Measurements from ENCODE around the gene CNOT6L.

The CNOT6L gene

DNA sequence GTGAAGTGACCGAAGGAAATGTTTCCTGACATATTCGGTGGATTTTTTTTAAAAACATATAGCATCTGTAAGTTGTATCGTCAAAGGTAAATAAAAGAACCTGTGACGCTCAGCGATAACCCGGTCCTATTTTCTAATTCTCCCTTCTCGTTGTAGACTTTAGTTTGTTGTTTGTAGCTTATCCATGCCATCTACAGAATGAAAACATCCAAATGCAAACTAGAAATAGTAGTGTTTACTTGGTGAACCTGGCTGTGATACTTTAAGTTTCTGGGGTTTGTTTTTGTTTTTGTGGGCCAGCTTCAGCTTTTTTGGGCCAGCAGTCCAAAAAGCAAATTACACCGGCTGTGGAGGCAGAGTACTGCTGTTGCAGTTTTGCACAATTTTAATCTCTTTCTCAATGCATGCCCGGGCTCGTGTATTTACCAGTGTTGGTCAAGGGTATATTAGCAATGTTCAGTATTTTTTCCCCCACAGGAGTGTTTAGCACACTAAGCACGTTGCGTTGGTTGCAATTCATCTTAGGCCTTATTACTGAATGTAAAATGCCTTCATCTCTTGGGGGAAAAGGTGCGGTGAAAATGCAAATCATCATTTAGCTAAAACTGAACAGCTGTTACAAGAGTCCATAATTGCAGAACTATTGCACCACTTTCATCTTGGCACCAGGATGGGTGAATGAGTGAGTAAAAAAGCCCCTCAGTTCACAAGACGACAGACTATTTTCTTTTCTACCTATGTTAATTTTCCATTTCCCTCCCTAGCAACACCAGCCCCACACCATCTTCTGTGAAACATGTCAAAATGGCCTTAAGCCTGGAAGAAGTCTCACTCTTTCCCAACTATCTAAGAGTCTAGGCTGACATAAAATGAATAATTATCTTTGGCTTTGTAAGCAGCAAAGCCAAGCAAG, 1.7 kb upstream of the CNOT6L start:
- DNase-seq (ENCODE audit: low spot score): peak; percentile 50

DNA sequence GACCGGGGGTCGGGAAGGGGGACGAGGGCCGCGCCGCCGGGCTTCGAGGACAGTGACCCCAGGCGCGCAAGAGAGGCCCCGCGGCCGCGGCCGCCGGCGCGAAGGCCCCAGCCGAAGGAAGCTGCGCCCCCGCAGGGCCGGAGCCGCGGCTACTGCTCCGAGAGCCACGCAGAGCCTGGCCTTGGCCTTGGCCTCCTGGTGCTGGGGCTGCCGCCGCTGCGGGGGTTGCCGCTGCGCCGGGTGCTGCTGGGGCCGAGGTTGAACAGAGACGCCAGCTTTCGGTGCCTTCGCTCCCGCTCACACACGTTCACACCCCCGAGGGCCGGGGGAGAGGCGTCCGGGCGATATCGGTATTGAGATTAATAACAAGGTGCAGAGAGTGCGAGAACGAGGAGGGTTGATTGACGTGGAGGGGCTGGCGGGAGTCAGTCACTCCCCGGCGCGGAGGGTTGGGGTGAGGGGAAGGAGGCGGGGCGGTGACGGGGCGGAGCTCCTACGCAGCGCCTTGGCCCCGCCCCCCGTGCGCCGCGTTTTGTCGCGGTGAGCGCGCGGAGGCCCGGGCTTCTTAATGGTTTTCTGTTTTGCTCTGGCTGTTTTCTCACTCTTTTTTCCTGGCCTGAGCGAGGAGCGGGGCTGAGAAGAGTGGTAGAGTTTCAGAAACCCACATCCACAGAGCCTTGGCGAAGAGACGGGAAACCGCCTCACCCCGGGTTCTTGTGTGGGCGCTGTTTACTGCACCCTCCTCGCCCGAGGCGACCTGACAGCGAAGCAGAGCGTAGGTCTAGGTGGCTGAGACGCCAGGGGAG, 878 bp upstream of the CNOT6L start:
- DNase-seq (ENCODE audit: low spot score): peak; percentile 91

DNA sequence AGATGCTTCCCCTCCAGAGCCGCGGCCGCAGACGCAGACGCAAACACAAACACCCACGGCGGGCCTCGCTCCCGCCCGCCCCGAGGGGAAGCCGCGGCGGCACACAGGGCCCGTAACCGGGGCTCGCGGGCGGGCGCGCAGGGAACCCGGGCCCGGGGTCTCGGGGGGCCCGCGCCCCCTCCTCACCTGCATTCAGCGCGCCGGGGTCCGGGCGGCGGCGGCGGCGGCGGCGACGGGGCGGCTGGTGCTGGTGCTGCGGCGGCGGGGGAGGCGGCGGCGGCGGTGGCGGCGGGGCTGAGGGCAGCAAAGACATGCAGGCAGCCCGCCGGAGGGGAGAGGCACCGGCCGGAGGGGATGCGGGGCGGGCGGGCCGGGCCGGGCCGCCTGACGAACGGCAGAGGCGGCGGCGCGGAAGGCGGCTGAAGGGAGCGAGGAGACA, 255 bp upstream of the CNOT6L start:
- DNase-seq (ENCODE audit: low spot score): no peak

DNA sequence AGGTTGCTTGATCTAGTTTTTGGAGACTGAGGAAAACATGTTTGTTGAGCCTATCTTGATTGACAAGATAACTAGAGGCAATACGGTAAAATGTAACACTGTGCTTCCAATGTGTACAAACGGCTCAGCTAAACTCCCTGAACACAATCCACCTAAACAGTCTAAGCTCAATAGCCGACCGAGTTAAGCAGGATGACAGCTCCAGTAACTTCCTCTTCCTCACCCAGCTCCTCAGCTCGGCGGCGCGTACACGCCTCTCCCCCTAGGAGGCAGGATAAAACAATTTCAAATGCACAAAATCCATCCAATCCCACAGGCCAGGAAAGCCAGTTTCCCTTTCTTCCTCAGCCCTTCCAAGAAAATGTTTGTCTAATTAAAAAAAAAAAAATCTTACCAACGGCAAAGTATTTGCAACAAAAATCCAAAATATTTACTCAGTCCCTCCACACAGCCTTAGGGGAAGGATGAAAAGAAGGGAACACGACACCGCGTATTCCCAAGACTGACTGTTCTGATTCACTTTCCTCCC, 1.0 kb downstream of the CNOT6L start:
- DNase-seq (ENCODE audit: low spot score): peak; percentile 83

DNA sequence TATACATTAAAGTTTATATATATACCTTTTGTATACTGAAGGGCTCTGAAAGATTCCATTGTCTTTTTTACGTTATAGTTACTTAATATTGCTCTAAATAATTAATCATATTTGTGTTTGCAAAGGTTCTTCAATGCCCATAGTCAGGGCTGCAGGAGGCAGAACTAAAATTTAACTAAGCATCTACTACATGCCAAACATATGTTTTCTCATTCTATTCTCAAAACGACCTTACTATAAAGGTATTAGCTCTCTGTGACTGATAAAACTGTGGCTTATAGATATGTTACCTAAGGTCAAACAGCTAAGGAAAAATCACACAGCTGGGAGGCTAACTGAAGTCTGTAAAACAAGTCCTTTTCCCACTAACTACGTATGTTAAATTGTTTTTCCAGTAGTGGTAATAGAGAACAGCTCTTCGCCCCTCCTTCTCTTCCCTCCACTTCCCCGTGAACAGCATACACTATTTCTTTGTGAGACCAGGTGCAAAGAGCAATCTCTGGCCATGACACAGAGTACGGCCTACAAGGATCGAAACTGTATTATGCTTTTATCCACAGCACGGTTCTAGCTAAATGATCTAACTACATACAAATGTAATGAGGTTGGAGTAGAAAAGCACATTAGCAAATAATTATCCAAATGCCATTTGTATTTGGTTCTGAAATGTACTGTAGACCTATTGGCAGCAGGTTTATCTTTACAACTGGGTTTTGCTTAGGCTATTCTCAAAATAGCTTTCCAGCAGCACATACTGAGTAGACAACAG, 1.7 kb downstream of the CNOT6L start:
- peak; percentile 10 for DNase-seq (ENCODE audit: low spot score)

DNA sequence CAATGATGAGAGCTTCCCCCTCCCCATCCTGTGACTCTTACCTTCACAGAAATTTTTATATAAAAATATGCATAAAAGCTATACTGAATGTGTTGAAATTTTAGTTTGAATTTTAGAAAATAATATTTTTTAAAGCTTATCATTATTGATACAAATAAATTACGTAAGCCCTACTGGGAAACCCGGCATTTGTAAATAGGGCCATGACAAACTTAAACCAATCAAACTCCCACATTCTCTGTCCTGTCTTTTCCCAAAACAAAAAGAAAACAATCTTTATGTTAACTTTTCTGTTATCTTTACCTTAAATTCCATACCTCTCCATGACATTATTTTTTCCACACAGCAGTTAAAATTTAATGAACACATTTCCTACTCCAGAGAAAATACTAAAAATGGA, 2.6 kb downstream of the CNOT6L start:
- no peak for DNase-seq (ENCODE audit: low spot score)

DNA sequence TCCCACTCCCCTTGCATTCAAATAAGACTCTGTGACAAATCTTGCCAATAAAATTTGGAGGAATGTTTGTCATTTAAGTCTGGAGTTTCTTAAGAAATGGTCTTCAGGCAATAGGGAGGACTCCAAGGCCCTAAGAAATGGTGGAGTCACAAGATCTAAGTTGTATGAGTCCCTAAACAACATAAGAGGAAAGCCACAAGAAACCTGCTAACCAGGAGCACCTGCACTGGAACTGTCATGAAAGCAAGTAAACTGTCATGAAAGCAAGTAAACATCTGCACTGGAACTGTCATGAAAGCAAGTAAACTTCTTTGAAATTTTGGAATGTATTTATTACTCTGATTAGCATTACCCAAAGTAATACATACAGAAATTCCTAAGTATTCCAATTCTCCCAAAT, 3.5 kb downstream of the CNOT6L start:
- DNase-seq (ENCODE audit: low spot score): no peak

DNA sequence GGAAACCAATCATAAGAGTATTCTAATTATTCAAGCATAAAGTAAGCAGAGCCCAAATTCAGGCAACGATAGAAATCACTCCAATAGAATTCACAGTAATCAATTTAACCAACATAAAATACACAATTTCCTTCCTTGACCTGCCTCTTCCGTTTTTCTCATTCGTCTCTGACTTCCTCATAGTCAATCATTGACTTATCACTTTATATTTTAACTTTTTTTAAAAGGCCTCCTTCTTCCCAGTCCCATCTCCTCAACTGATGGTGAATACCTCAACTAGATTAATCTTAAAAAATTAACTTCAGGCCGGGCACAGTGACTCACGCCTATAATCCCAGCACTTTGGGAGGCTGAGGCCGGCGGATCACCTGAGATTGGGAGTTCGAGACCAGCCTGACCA, 13.3 kb downstream of the CNOT6L start:
- no peak for DNase-seq (ENCODE audit: low spot score)

DNA sequence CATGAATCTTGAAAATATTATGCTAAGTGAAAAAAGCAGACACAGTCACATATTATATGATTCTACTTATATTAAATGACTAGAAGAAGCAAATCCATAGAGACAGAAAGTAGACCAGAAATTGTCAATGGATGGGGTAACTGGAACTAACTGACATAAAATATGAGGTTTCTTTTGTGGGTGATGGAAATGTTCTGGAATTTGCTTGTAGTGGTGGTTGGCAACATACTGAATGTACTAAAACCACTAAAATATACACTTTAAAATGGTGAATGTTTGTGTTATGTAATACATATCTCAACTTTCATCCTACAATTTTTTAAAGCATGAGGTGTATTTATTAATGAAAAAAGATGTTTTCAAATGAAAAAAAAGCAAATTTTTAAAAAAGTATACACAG, 14.7 kb downstream of the CNOT6L start:
- no peak for DNase-seq (ENCODE audit: low spot score)

DNA sequence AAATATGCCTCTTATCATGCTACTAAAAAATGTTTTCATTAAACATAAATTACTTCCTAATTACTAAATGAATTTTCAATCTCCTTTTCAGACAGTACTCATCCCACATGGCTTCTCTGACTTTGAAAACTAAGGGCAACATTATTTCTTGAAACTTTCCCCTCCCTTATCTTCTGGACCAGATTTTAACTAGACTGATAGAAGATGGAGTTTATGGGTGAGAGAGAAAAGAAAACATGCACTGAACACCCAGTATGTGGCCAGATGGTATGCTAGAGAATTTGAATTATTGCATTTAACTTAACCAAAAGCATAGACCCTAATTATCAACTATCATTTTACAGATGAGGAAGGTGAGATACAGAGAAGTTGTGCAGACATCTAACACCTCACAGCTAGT, 16.8 kb downstream of the CNOT6L start:
- no peak for DNase-seq (ENCODE audit: low spot score)

DNA sequence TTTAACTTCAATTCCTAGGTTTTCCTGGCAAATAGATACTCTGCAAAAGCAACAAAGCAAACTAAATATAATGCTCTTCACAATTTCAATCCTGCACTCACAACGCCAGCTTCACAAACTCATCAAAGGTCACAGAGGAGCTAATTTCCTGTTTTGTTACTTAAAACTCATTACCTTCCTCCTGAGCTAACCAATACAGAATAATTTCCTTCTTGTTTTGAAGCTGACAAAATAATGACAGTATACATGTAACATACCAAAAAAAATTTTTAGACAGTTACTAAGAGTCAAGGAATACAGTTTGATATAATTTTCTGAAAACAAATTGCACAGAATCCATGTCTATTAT, 17.9 kb downstream of the CNOT6L start:
- DNase-seq (ENCODE audit: low spot score): no peak

DNA sequence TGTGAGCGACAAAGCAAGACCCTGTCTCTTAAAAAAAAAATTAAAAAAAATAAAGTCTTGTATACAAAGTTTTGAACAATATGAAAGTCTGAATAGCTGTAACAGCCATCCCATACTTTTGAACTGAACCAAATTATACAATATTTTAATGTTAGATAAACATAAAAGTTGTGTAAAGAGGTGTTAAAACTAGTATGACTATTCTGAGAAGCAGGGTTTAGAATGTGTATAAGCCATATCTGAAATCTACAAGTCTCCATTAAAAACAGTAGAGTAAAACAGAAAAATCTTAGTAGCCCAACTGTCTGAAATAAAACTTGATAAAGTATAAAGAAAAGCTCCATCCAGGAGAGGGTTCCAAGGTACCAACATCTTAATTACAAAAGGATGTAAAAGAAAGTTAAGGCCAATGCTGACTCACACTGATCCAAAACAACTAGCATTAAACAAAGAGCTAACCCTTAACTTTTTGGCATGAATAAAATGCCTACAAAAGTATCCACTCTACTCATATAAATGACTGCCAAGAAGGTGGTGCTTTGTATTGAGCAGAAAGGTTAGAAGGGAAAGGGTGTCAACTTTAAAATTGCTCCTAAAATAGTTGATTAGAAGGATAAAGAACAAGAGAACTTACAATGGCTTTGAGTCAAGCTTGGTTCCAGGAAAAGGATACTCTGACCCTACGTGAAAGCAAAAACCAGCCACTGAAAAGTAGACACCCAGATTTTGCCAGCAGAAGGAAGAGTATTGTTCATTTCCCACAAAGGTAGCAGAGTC, 18.5 kb downstream of the CNOT6L start:
- no peak for DNase-seq (ENCODE audit: low spot score)

DNA sequence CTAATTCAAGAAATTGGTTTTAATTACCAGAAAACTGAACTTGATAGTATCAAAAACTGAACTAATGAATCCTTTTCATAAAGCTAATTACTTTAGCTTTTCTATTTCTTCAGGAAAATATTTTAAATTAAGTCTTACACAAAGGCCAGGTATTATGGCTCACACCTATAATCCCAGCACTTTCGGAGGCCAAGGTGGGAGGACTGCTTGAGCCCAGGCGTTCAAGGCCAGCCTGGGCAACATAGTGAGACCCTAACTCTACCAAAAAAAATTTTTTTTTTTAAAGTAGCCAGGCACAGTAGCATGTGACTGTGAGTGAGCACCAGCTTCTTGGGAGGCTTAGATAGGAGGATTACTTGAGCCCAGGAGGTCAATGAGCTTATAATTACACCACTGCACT, 19.1 kb downstream of the CNOT6L start:
- no peak for DNase-seq (ENCODE audit: low spot score)

DNA sequence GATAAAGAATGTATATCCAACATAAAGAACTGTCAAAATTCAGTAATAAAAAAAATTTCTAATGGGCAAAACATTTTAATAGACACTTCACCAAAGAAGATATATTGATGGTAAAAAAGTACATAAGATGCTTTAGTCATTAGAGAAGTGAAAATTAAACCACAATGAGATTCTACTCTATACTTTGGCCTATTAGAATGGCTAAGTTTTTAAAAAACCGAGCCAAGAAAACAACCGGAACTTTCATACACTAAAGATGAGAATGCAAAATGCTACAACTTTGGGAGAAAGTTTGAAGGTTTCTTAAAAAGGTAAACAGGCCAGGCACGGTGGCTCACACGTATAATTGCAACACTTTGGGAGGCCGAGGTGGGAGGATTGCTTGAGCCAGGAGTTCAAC, 20.8 kb downstream of the CNOT6L start:
- DNase-seq (ENCODE audit: low spot score): no peak

DNA sequence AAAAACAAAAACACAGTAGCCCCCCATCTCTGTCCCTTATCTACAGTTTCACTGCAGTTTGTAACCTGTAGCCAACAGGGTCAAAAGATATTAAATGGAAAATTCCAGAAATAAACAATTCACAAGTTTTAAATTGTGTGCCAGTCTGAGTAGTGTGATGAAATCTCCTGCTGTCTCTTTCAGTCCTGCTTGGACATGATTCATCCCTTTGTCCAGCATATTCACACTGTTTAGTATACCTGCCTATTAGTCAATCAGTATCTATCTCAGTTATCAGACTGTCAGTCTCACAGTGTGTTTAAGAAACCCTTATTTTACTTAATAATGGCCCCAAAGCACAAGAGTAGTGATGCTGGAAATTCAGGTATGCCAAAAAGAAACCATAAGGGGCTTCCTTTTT, 21.9 kb downstream of the CNOT6L start:
- DNase-seq (ENCODE audit: low spot score): no peak

DNA sequence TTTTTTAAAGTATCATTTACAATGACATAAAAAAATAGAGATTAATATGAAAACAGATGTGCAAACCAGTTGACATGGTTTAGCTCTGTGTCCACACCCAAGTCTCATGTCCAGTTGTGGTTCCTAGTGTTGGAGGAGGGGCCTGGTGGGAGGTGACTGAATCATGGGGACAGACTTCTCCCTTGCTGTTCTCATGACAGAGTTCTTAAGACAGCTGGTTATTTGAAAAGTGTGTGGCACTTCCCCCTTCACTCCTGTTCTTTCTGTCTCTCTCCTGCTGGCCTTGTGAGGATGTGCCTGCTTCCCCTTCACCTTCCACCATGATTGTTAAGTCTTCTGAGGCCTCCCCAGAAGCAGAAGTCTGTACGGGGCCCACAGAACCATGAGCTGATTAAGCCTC, 23.8 kb downstream of the CNOT6L start:
- DNase-seq (ENCODE audit: low spot score): no peak

DNA sequence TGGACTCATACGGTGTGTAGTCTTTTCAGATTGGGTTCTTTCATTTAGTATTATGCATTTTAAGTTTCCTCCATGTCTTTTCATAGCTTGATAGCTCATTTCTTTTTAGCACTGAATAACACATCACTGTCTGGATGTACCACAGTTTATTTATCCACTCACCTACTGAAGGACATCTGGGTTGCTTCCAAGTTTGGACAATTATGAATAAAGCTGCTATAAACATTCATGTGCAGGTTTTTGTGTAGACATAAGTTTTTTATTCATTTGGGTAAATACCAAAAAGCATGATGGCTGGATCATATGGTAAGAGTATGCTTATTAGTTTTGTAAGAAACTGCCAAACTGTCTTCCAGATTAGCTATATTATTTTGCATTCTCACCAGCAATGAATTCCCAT, 29.0 kb downstream of the CNOT6L start:
- no peak for DNase-seq (ENCODE audit: low spot score)

DNA sequence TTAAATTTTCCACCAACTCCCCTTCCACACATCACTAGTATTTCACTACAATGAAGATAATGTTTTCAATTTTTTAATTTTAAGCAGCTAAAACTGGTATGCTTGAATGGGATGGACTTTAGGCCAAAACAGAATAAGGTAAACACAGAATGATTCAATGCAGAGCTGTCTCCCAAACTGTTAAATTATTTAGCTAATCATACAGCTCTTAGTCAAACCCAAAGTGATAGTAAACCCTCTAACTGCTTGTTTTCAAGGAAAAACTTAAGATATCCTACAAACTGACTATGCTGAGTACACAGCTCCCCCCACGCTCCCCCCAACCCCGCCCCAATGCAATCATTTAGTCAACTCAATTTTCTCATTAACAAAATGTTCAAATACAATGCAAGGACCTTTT, 30.2 kb downstream of the CNOT6L start:
- DNase-seq (ENCODE audit: low spot score): no peak

DNA sequence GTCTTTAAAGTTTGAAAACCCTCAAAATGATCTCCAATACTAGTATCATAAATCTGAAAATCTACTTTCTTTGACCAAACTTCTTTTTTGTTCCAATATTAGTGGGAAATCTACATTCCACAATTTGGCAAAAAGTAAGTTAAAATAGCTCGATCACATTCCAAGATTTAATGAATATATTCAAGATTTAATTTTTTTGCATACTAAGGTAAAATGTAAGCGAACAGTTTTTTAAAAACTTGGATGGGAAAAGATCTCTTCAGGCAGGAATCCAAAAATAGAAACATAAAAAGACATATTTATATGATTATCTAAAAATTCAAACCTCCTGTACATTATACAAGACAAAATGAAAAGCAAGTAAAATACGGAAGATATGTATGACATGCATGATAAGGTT, 31.2 kb downstream of the CNOT6L start:
- no peak for DNase-seq (ENCODE audit: low spot score)

DNA sequence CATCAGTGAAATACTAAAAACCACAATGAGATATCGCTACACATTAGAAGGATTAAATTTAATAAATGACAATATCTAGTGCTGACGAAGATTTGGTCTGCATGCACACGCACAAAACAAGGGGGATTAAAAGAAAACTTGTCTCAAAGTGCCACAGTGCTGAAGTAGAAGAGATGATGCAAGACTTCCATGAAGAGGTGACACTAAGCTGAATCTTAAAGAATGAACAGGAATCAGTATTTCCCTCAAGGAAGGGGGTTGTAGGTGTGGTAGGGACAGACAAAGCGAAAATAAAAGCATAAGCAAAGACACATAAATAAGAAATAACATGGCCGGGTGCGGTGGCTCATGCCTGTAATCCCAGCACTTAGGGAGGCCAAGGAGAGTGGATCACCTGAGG, 33.5 kb downstream of the CNOT6L start:
- no peak for DNase-seq (ENCODE audit: low spot score)

DNA sequence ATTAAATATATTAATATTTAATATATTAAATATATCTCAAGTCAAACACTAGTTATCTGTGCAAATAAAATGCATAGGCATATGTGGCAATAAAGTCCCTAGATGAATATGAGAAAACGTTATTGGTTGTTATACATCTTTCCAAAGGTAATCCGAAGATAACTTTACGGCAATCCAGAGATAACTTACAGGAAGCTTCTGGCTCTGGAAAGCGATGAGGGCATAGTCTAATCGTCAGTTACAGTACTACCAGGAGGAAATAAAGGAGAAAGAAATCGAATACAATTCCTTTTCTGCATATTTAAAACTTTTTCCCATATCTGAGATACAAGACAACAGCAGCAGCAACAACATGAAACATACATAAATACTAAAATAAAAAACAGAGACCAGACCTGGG, 35.3 kb downstream of the CNOT6L start:
- no peak for DNase-seq (ENCODE audit: low spot score)
